Smooth muscle cell (in vitro differentiated cells): ENCODE results near the gene KLHDC8A. TPM values are rescaled to one million over a fixed set of nuclear protein-coding genes. Genes with fewer than 3 reads are reported as not detected.

Experiments
- DNase-seq: peaks from one replicate; lab custom pipeline; 2025; ENCODE audit not compliant: unreplicated experiment; lab: John Stamatoyannopoulos, UW
- H2AFZ ChIP-seq: fragments of 200-600 bp; sonication (generic); 2 replicates; pipeline ENCODE4 v1.6.0; 2016; ENCODE audit warnings: antibody characterized with exemption, low read depth, mild to moderate bottlenecking
- H3F3A ChIP-seq: fragments of 200-600 bp; sonication (generic); 2 replicates; pipeline ENCODE4 v1.6.0; 2017; ENCODE audit warnings: antibody characterized with exemption, low read depth
- H3K27ac ChIP-seq: fragments of 200-600 bp; sonication (generic); 2 replicates; pipeline ENCODE4 v1.5.1; 2016; ENCODE audit warnings: low read depth, mild to moderate bottlenecking
- H3K27me3 ChIP-seq: fragments of 200-600 bp; sonication (generic); 2 replicates; pipeline ENCODE4 v1.6.1; 2016; ENCODE audit warnings: low read depth, mild to moderate bottlenecking
- H3K36me3 ChIP-seq: fragments of 200-600 bp; sonication (generic); 2 replicates; pipeline ENCODE4 v1.5.1; 2016; ENCODE audit warnings: low read depth
- H3K4me1 ChIP-seq: fragments of 200-600 bp; sonication (generic); 2 replicates; pipeline ENCODE4 v1.5.1; 2016; ENCODE audit warnings: low read depth
- H3K4me2 ChIP-seq: fragments of 200-600 bp; sonication (generic); 2 replicates; pipeline ENCODE4 v1.6.0; 2016; ENCODE audit warnings: mild to moderate bottlenecking
- H3K4me3 ChIP-seq: fragments of 200-600 bp; sonication (generic); 2 replicates; pipeline ENCODE4 v1.5.1; 2016; ENCODE audit warnings: mild to moderate bottlenecking
- H3K79me2 ChIP-seq: fragments of 200-600 bp; sonication (generic); 2 replicates; pipeline ENCODE4 v1.6.0; 2016; ENCODE audit warnings: low read depth, mild to moderate bottlenecking
- H3K9ac ChIP-seq: fragments of 200-600 bp; sonication (generic); 2 replicates; pipeline ENCODE4 v1.6.0; 2016; ENCODE audit warnings: low read depth
- H3K9me3 ChIP-seq: fragments of 200-600 bp; sonication (generic); replicated peaks from 2 replicates; pipeline ENCODE4 v1.5.1; 2016; ENCODE audit warnings: low read depth
- H4K20me1 ChIP-seq: fragments of 200-600 bp; sonication (generic); 2 replicates; pipeline ENCODE4 v1.6.0; 2016; ENCODE audit warnings: low read depth
- CTCF ChIP-seq: fragments of 200-600 bp; sonication (generic); IDR thresholded peaks from 2 replicates; pipeline ENCODE4 v1.5.1; 2017; ENCODE audit warnings: borderline replicate concordance, mild to moderate bottlenecking, antibody characterized with exemption; ENCODE audit not compliant: insufficient read depth, poor library complexity, severe bottlenecking
- WGBS: methylation state at CpG from one replicate; pipeline ENCODE4 v1.1.7; 2016; ENCODE audit warnings: low lambda C conversion rate; 5-methylcytosine and 5-hydroxymethylcytosine counted together
- polyA plus RNA-seq: library from polyadenylated mRNA; unstranded; fragments of >200 nt; fragmentation: Nextera tagmentation; extraction: Ambion mirVana; gene quantifications from 2 replicates; pipeline ENCODE4 v1.2.1, GENCODE V29; 2016
- total RNA-seq: library from RNA; depleted of rRNA; stranded (reverse); fragments of >200 nt; gene quantifications from 2 replicates; pipeline ENCODE4 v1.2.3, GENCODE V29; 2014

KLHDC8A gene
- total and polyA plus RNA-seq, 2 experiments from 2014 or later: 0.33 TPM; not detected in 1

GRCh38 chr1:205375835-205376545 is 19.3 kb upstream of the KLHDC8A start:
- H3K79me2 ChIP-seq: no peaks in the 10 kb centered on the region
- H3K9me3 ChIP-seq: no peaks in the 10 kb centered on the region
- H3K4me1 ChIP-seq: peaks cover 42% of the 10 kb centered on the region
- DNase-seq: no peak
- peak overlapping the region; percentile 73 for H3K27ac ChIP-seq
- 18% methylated on average over 6 of the region's 6 CpGs for WGBS
- H3K36me3 ChIP-seq: no peaks in the 10 kb centered on the region
- H3K4me2 ChIP-seq: peak overlapping the region; percentile 59
- TF ChIP-seq CTCF: no peak
- H3F3A ChIP-seq: peaks cover 31% of the 10 kb centered on the region
- H3K4me3 ChIP-seq: no peak overlapping the region
- H3K9ac ChIP-seq: peak overlapping the region; percentile 4
- H4K20me1 ChIP-seq: no peaks in the 10 kb centered on the region
- H2AFZ ChIP-seq: no peak overlapping the region
- H3K27me3 ChIP-seq: no peaks in the 10 kb centered on the region

- Histone ChIP-seq H3F3A (peaks cover 37% of the 10 kb centered on the region), H3K27me3 (no peaks in the 10 kb centered on the region), H3K4me1 (peaks cover 42% of the 10 kb centered on the region), H3K9ac (peak overlapping the region; percentile 19), H3K4me3 (no peak overlapping the region), H3K9me3 (no peaks in the 10 kb centered on the region), H3K27ac (peak overlapping the region; percentile 83), H3K36me3 (no peaks in the 10 kb centered on the region), H4K20me1 (no peaks in the 10 kb centered on the region), H3K79me2 (no peaks in the 10 kb centered on the region), H3K4me2 (peak overlapping the region; percentile 79), H2AFZ (no peak overlapping the region)
- TF ChIP-seq CTCF: no peak
- WGBS: 19% methylated on average over 10 of the region's 10 CpGs
- no peak for DNase-seq
Observed at GRCh38 chr1:205374210-205375078, 17.7 kb upstream of the KLHDC8A start.

GRCh38 chr1:205373798-205374175 is 17.1 kb upstream of the KLHDC8A start:
- Histone ChIP-seq H3K9me3 (no peaks in the 10 kb centered on the region), H3K79me2 (no peaks in the 10 kb centered on the region), H3K4me3 (no peak overlapping the region), H3K36me3 (no peaks in the 10 kb centered on the region), H3K27ac (peak overlapping the region; percentile 83), H3K4me2 (peak overlapping the region; percentile 79), H3K9ac (no peak overlapping the region), H3F3A (peaks cover 37% of the 10 kb centered on the region), H2AFZ (no peak overlapping the region), H3K27me3 (no peaks in the 10 kb centered on the region), H4K20me1 (no peaks in the 10 kb centered on the region), H3K4me1 (peaks cover 42% of the 10 kb centered on the region)
- no peak for TF ChIP-seq CTCF
- WGBS: 26% methylated on average over 2 of the region's 2 CpGs
- DNase-seq: no peak
